GM20000 (cell line): Measurements from ENCODE around the gene USF1.
"Not testable (repeated sequence)": the region's sequence is repeated elsewhere in the genome, so short reads cannot be mapped to it uniquely, and the experiment has no call there.

Experiments
- DNase-seq: peaks from one replicate; pipeline ENCODE4 v3.0.0; 2012; ENCODE audit warnings: low spot score
- TF ChIP-seq, protein P1 (sequence below): IDR thresholded peaks from 2 replicates; pipeline ENCODE4 v1.5.1; 2012; ENCODE audit warnings: mild to moderate bottlenecking, control low read depth; ENCODE audit errors: extremely low read depth, missing control alignments

USF1 gene

DNA sequence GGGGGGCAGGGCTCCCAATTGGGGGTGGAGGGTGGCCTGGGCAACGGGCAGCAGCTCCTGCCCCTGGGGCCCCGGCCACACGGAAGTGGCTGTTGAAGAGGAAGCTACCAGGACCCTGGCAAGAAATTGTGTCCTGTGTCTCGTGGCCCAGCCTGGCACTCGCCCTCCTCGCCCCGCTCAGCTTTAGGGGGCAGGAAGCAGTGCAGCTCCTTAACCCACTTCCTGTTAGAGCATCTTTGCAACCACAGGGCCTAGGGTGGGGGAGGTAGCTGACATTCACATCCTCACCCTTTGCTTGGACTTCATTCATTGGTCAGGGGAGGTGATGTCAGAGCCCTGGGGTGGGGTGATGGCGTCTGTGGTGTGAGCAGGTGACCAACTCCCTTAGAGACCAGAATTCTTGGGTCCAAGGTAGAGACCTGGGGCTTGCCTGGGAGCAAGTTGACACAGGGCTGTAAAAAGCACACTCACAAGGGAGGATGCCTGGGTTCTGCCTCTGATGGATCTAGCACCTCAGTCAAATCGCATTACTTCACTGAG lies 24.0 kb upstream of the USF1 start, which contains the start of gene ARHGAP30:
Gene ARHGAP30, minus strand, starts transcription at position 161 of the 540 bp plus-strand sequence. CDS start 267 bp downstream, outside the sequence.
- peak; percentile 95 for DNase-seq
- TF ChIP-seq, protein P1, sequence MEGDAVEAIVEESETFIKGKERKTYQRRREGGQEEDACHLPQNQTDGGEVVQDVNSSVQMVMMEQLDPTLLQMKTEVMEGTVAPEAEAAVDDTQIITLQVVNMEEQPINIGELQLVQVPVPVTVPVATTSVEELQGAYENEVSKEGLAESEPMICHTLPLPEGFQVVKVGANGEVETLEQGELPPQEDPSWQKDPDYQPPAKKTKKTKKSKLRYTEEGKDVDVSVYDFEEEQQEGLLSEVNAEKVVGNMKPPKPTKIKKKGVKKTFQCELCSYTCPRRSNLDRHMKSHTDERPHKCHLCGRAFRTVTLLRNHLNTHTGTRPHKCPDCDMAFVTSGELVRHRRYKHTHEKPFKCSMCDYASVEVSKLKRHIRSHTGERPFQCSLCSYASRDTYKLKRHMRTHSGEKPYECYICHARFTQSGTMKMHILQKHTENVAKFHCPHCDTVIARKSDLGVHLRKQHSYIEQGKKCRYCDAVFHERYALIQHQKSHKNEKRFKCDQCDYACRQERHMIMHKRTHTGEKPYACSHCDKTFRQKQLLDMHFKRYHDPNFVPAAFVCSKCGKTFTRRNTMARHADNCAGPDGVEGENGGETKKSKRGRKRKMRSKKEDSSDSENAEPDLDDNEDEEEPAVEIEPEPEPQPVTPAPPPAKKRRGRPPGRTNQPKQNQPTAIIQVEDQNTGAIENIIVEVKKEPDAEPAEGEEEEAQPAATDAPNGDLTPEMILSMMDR = no peak

DNA sequence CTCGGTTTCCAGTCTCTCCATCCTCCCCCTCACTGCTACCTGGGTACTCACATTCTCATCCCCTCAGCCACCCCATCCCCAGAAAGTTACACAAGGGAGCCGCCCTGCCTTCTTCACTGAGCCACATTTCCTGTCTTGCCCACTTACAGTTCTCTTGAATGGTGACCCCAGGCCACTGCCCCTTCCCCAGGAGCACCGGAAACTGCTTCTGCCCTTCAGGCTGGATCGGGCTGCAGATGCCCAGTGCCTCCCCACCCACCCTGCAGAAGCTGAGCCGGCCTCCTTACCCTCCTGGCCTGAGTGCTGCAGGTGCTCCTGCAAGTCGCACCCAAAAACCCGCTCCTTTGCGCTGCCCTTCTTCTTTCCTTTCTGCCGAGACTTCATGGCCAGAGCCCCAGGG lies 23.5 kb upstream of the USF1 start:
- DNase-seq = no peak
- TF ChIP-seq, protein P1 = no peak

DNA sequence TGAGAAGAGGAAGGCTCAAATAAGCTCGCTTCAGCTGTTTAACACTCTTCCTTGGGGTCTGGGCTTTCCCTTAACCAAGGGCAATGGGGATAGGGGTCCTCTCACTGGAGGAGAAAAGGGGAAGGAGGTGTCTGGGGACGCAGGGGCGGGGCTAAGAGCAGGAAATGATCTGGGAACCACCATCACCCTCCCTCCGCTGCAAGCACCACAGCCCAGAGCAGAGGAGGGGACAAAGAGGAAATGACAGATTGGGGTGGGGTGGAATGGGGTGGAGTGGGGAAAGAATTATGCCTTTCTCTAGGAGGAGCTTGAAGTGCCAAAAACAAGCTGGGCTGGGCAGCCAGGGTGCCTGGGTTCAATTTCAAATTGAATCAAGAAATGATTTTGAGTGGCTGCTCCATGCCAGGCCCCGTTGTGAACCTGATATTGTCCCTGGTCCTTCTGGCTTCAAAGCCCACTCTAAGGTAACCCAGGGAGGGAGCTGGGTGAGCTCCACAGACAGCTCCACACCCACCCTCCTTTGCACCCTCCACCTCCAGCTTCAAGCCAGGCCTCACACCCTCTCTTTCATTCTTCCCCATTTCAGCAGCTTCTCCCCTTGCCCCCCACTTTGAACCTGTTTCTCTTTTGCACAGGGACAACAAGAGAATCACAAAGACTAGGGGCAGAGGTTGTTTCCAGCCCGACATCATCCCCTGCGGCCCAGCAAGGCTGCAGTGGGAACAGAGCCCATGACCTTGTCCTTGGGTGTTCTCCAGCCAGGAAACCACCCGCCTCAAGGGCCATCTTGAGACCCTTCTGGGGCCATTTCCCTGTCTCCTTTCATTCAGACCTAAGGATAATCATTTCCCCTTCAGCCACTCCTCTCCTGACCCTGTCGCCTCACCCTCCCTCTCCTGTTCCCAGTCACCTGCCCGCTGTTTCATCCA lies 22.8 kb upstream of the USF1 start:
- TF ChIP-seq, protein P1 = no peak
- DNase-seq = peak; percentile 88

DNA sequence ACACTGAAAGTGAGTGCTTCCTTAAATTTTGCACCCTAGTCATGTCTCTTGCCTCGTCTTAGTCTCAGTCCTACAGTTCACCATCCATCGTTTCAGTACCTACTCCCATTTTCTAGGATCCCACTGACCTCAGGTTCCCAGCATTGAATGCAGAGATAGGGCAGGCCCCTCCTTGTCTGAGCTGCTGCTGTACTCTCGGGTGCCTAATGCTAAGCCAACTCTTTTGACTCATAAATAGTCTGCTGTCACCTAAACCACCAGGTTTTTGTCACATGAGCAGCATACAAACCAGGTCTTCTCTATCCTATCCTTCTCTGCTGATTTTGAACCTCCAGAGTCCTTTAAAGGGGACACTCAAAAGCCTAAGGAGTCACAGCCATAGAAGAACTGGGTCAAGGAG lies 20.9 kb upstream of the USF1 start:
- DNase-seq = no peak
- TF ChIP-seq, protein P1 = no peak

DNA sequence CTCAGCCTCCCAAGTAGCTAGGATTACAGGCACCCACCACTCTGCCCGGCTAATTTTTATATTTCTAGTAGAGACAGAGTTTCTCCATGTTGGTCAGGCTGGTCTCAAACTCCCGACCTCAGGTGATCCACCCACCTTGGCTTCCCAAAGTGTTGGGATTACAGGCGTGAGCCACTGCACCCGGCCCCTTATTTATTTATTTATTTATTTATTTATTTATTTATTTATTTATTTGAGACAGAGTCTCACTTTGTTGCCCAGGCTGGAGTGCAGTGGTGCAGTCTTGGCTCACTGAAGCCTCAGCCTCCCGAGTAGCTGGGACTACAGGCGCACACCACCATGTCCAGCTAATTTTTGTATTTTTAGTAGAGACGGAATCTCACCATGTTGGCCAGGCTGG lies 19.9 kb upstream of the USF1 start:
- not testable (repeated sequence) for DNase-seq

DNA sequence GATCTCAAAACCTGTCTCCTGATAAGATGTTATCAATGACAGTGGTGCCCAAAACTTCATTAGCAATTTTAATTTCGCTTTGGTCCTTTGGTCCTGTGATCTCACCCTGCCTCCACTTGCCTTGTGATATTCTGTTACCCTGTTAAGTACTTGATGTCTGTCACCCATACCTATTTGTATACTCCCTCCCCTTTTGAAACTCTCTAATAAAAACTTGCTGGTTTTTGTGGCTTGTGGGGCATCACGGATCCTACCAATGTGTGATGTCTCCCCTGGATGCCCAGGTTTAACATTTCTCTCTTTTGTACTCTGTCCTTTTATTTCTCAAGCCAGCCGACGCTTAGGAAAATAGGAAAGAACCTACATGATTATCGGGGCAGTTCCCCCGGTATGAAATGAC lies 18.2 kb upstream of the USF1 start:
- DNase-seq = not testable (repeated sequence)

DNA sequence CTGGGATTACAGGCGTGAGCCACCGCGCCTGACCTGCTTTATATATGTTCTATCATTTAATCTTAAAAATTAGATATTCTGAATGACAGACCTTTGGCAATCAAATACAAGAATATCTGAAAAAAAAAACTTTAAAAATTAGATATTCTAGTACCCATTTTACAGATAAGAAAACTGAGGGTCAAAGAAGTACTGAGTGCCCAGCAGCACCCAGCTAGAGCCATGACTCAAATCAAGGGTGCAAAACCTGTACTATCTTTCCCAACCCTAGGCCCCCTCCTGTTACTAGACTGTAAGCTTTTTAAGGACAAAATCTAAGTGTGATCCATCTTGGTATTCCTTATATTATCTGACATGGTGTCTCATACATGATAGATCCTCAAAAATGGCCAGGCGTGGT lies 15.6 kb upstream of the USF1 start:
- no peak for DNase-seq
- TF ChIP-seq, protein P1 = no peak

DNA sequence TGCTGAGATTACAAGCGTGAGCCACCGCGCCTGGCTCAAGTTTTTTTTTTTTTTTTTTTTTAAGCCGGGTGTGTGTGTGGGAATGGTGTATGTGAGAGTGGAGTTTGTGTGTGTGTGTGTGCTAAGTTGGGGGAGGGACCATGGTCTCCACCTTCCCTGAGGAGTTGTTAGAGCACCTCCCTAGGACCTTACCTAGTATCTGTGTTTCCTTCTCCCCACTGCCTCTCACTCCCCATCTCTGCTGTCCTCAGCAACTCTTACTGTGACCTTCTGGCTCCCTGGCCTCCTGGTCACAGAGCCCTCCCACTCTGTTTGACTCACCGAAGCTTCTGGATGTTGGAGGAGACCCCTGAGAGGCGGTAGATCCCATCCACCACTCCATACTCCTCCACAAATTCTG lies 13.5 kb upstream of the USF1 start:
- TF ChIP-seq, protein P1 = no peak
- no peak for DNase-seq
